PFSK-1 (cell line): ENCODE results near the gene SLC22A17.

Experiments used
- FOXP2 ChIP-seq: optimal IDR thresholded peaks from 2 replicates; pipeline ENCODE3; 2011; ENCODE audit warnings: borderline replicate concordance, control low read depth, inconsistent platforms; ENCODE audit not compliant: insufficient read depth; ENCODE audit errors: extremely low read length, extremely low read depth
- POLR2AphosphoS5 ChIP-seq: IDR thresholded peaks from 2 replicates; pipeline ENCODE4 v1.6.1; 2012; ENCODE audit warnings: low read depth, mild to moderate bottlenecking, control low read depth, low read length, moderate library complexity
- REST ChIP-seq, 2 experiments: IDR thresholded peaks; 2 replicates each; pipeline versions ENCODE4 v1.6.1 to v1.8.0; 2011 to 2012; ENCODE audit warnings: low read depth in 2 of 2, low read length in 2 of 2, control low read depth in 1 of 2, inconsistent platforms in 1 of 2, mild to moderate bottlenecking in 1 of 2, moderate library complexity in 1 of 2; ENCODE audit not compliant: insufficient read depth in 1 of 2
- SIN3A ChIP-seq: IDR thresholded peaks from 2 replicates; pipeline ENCODE4 v1.6.1; 2012; ENCODE audit warnings: mild to moderate bottlenecking, low read length, moderate library complexity, borderline replicate concordance; ENCODE audit not compliant: insufficient read depth
- TAF1 ChIP-seq: IDR thresholded peaks from 2 replicates; pipeline ENCODE4 v1.6.1; 2012; ENCODE audit warnings: low read length, control low read depth, borderline replicate concordance; ENCODE audit not compliant: insufficient read depth

Gene SLC22A17

GRCh38 chr14:23319746-23320583 is 32.7 kb downstream of the SLC22A17 start:
- TF ChIP-seq TAF1 (no peak), SIN3A (no peak), REST (IDR thresholded peaks at IDR 0.05; ENCODE audit: insufficient read depth in 1 of 2, low read depth in 2 of 2, low read length in 2 of 2) (no peak), POLR2AphosphoS5 (no peak), FOXP2 (no peak)

- no peak for TF ChIP-seq REST (IDR thresholded peaks at IDR 0.05; ENCODE audit: insufficient read depth in 1 of 2, low read depth in 2 of 2, low read length in 2 of 2)
- TF ChIP-seq TAF1 = no peak
- no peak for TF ChIP-seq FOXP2
- TF ChIP-seq SIN3A = no peak
- no peak for TF ChIP-seq POLR2AphosphoS5
Observed at GRCh38 chr14:23316300-23316699, 36.4 kb downstream of the SLC22A17 start.

- no peak for TF ChIP-seq REST (IDR thresholded peaks at IDR 0.05; ENCODE audit: insufficient read depth in 1 of 2, low read depth in 2 of 2, low read length in 2 of 2)
- no peak for TF ChIP-seq TAF1
- TF ChIP-seq FOXP2 = no peak
- TF ChIP-seq POLR2AphosphoS5 = no peak
- no peak for TF ChIP-seq SIN3A
Observed at GRCh38 chr14:23310546-23310945, 42.1 kb downstream of the SLC22A17 start.

- no peak for TF ChIP-seq REST (IDR thresholded peaks at IDR 0.05; ENCODE audit: insufficient read depth in 1 of 2, low read depth in 2 of 2, low read length in 2 of 2)
- no peak for TF ChIP-seq SIN3A
- TF ChIP-seq FOXP2 = no peak
- no peak for TF ChIP-seq TAF1
- no peak for TF ChIP-seq POLR2AphosphoS5
Observed at GRCh38 chr14:23308721-23309445, 43.8 kb downstream of the SLC22A17 start.
